HG03064 (cell line): ENCODE data around the gene NCK1.
"Not testable (repeated sequence)": the region's sequence is repeated elsewhere in the genome, so short reads cannot be mapped to it uniquely, and the experiment has no call there.

Source experiments
- ATAC-seq: cut with Tn5 transposase; IDR thresholded peaks from one replicate; pipeline ENCODE4 v1.9.1; 2021; ENCODE audit warnings: low read depth; ENCODE audit not compliant: unreplicated experiment

Gene NCK1

DNA sequence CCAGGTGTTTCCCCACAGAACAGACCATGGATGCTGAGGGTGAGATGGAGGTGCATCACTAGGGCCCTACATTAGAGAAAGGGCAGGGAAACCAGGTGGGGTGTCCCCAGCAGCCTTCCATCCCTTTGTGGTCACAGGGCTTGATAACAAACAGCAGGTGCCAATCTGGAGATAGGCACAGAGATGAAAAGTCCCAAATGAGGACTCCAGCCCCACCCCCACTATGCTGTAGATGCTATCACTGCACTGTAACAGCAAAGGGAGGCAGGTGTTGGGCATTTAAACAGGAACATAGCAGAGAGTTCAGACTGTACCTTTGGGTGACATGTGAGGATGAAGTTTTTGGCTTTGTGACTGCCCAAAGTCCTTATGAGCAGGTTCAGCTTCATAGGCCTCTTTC is 117.2 kb downstream of the NCK1 start:
- no peak for ATAC-seq

DNA sequence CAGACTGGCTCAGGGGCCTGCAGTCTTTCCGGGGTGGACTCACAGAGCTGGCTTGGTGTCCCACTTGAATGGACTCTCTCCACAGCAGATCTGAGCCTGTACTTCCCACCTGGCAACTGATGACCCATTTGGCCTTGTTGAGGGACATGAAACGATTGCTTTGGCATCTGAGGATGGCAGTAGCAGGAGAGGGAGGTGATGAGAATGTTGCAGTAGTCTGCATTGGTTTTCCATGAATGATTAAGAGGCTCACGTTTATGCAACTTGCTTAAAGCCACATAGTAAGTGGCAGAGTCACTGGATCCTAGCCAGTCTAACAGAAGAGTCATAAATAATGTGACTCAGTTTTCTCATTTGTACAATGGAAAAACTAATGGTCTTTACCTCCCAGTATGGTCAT is 117.7 kb downstream of the NCK1 start:
- ATAC-seq = no peak

DNA sequence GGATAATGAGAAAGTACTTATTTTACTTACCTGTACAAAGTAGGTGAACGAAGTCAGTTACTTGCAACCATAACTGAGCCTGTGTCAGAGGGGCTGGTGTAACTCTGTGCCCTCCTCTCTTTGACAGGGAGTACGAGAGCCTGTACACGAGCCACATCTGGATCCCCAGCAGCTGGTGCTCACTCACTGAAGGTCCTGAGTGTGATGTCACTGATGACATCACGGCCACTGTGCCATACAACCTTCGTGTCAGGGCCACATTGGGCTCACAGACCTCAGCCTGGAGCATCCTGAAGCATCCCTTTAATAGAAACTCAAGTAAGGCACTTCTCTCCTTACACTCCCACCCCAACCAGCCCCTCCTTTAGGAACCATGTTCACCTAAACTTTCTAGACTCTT is 120.0 kb downstream of the NCK1 start:
- ATAC-seq = no peak

DNA sequence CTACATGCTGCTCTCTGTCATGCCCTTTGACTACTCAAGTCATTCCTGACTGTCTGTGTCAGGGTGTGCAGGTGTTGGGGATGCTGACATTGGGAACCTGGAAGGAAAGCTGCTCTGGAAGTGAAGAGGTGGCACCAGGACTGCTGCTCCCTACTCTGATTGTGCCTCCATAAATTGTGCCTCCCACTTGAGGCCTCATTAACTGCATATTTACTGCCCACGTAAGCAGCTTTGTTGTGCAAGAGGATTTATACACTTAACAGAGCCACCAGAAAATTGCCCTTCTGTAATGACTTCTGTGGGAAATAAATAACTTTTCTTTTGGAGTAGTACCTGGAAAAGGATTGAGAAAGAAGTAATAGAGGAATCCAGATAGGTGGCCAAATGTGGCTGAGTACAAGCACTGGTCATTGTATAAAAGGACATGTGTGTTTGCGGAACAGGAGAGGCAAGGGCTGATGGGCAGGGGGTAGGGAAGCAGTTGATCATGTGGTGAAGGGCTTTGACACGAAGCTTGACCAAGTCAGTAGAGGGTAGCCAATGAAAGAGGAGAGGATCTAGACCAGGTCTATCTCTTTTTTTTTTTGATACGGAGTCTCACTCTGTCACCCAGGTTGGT is 120.6 kb downstream of the NCK1 start:
- ATAC-seq = no peak

DNA sequence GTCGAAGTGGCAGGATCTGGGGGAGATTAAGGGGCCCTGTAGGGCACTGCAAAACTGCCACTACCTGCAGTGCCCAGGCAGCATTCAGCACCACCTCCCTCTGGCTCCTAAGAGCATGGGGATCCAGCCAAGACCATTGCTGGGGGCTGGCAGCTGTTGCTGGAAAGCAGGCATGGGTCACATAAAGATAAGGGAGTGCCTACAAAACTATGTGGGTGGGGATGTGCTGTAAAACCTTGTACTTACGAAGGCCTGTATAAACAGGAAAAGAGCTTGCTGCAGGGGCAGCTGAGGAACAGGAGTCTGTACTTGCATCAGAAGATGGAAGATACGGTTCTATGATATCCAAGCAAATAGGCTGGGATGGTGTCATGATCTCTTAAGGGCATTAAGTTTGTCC is 122.8 kb downstream of the NCK1 start:
- no peak for ATAC-seq

DNA sequence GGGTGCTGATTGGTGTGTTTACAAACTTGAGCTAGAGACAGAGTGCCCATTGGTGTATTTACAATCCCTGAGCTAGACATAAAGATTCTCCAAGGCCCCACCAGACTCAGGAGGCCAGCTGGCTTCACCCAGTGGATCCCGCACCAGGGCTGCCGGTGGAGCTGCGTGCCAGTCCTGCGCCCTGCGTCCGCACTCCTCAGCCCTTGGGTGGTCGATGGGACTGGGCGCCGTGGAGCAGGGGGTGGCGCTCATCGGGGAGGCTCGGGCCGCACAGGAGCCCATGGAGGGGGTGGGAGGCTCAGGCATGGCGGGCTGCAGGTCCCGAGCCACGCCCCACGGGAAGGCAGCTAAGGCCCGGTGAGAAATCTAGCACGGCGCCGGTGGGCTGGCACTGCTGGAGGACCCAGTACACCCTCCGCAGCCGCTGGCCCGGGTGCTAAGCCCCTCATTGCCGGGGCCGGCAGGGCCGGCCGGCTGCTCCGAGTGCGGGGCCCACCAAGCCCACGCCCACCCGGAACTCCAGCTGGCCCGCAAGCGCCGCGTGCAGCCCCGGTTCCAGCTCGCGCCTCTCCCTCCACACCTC is 125.5 kb downstream of the NCK1 start:
- not testable (repeated sequence) for ATAC-seq

DNA sequence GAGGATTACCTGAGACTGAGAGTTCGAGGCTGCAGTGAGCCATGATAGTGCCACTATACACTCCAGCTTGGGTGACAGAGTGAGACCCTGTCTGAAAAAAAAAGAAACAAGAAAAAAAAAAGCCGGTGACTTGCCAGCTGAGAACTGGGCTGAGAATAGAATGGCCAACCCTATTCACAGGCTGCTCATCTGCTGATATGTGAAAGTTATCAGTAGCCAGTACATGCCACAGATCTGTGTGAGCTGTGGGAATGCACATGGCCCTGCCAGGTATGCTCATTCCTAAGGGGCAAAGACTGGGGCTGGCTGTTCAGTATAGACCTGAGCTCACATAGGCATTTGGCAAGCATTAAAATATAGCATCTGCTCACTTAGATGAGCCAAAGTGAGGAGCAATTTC is 126.6 kb downstream of the NCK1 start:
- ATAC-seq = no peak

DNA sequence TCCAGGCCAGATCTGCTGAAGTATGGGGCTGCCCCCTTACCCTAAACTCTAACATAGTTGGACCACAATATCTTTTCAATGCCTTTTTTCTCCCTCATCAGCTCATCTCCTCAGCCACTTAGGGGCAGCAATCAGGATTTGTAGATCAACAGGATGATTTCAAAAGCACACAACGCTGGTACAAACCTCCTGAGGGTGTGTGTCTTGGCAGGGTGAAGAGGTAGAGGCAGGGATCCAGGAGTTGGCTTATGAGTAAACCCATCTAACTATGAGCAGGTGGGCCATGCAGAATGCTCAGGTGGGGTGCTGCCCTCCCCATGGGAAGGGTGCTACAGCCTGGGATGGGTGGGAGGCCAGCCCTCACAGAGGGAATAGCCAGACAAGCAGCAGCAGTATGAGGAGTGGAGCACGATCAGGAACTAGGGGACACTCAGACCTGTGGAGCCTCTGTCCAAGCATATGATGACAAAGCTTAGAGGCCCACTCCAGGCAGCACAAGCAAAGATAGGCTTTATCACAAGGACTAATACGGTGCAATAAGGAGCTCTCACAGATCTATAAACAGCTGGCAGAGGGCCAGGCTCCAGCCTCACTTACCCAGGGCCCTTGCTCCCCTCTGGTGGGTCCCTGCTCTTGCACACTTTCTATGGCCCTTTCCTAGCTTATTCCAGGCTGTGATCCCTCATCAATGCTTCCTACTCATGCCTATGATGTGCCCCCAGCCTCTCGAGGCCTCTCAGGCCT is 127.9 kb downstream of the NCK1 start:
- ATAC-seq = no peak

DNA sequence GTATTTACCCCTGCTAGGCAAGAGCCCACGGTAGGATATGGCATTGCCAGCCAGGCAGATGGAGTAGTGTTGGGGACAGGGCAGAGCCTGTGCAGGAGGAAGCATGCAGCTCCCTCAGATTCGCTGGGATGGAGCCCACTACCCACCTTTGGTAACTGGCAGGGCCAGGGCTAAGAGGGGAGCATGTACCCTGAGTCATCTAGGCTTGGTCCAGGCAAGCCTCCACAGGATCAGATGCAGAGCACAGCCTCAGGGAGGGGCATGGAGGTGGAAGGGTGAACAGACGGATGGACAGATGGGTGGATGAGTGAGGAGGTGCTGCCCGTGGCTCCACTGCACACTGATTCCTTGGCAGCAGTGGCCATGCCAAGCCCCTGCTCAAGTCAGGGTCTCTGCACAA is 128.8 kb downstream of the NCK1 start:
- ATAC-seq = no peak

DNA sequence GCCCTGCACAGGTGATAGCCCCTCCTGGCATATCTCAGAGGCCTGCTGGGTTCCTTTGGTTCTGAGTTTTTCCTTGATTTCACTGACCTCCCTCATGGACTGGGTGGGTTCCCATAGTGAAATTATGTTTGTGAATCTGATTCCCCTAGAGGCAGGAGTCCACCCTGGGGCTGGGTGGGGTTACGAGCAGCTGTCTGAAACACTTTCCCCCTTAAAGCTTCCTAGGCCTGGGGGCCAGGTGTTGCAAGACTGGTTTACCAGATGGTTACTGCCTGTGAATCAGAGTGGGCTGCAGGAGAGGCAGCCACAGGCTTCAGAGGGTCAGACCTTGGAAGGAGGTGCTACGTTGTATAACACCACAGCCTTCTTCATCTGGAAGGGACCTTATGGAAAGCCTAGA is 130.1 kb downstream of the NCK1 start:
- no peak for ATAC-seq

DNA sequence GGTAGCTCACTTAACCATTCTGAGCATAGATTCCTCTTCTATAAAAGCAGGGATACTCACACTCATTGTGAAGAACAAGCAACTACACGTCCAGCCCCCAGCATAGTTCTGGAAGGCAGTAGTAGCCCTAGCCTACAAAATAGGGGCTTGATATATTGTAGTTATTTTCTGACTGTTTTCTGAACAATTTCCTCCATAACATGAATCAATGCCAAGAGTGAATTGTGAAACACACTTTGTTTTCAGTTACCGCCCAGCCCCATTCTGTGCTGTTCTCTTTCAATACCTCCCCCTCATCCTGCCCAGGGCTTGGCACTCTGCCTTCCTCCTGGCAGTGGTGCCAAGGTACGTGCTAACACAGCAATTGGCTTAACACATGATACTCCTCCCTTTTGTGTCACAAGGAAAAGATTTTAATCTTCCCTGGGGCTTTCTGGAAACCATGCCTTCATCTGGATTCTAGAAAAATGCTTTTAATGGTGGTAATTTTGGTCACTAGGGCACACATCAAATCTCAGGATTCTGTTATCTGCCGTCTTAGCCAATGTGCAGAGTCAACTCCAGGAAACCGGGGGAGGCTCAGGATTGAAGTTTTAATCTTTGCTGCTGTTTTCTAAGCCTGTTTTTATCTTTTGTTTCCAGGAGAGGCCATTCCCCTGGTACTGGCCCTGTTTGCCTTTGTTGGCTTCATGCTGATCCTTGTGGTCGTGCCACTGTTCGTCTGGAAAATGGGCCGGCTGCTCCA is 132.9 kb downstream of the NCK1 start:
- no peak for ATAC-seq

DNA sequence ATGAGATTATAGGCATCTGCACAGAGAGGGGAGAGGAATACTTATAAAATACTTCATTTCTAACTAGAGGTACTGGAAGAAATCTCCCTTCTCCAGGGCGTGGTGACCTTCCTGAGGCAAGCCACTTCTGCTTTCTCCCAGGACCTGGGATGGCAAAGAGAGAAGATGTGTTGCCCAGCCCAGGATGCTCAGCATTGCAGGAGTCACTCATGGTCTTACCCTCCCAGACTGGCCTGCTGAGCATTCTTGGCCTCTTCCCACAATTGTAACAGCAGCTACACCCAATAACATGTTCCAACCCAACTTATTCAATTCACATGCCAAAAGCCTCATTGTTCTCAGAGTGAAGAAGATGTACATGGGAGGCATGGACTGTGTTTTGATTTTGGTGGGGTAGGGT is 133.6 kb downstream of the NCK1 start:
- no peak for ATAC-seq
